SU-DHL-6 (cell line): ENCODE data around the gene PAFAH1B1.
A peak's percentile ranks its signal among the peaks of the same experiment; 100 is the strongest.

ENCODE experiments used
- H2AFZ ChIP-seq: fragments of 200-600 bp; sonication (generic); 2 replicates; pipeline ENCODE4 v1.6.1; 2014; ENCODE audit warnings: low read depth, mild to moderate bottlenecking, moderate library complexity, mixed read lengths, antibody characterized with exemption, low read length; ENCODE audit not compliant: severe bottlenecking
- H3F3A ChIP-seq: fragments of 200-600 bp; shearing (Covaris generic); 2 replicates; pipeline ENCODE4 v1.6.0; 2016; ENCODE audit warnings: antibody characterized with exemption, mild to moderate bottlenecking; ENCODE audit not compliant: insufficient read depth
- H3K27ac ChIP-seq: fragments of 200-600 bp; sonication (generic); 2 replicates; pipeline ENCODE4 v1.5.1; 2016; ENCODE audit warnings: low read depth, mild to moderate bottlenecking, low read length, moderate library complexity, mixed read lengths
- H3K27me3 ChIP-seq: fragments of 200-600 bp; sonication (generic), shearing (Covaris generic); 2 replicates; pipeline ENCODE4 v1.6.0; 2014; ENCODE audit warnings: mild to moderate bottlenecking, low read length
- H3K36me3 ChIP-seq: fragments of 200-600 bp; sonication (generic); 2 replicates; pipeline ENCODE4 v1.6.1; 2014; ENCODE audit warnings: mild to moderate bottlenecking, low read length, mixed read lengths
- H3K4me2 ChIP-seq: fragments of 300-600, 200-600 bp; shearing (Covaris generic), sonication (generic); 2 replicates; pipeline ENCODE4 v1.6.0; 2014; ENCODE audit warnings: low read length, low read depth, mild to moderate bottlenecking; ENCODE audit not compliant: poor library complexity, severe bottlenecking
- H3K4me3 ChIP-seq: fragments of 200-600 bp; sonication (generic); 2 replicates; pipeline ENCODE4 v1.5.1; 2014; ENCODE audit warnings: antibody characterized with exemption, low read length, mild to moderate bottlenecking, mixed read lengths; ENCODE audit not compliant: insufficient read depth, poor library complexity, severe bottlenecking
- H3K79me2 ChIP-seq: fragments of 200-600 bp; sonication (generic); 2 replicates; pipeline ENCODE4 v1.6.1; 2014; ENCODE audit warnings: mild to moderate bottlenecking, low read length, moderate library complexity; ENCODE audit not compliant: insufficient read depth
- H3K9ac ChIP-seq: fragments of 200-600 bp; sonication (generic); 2 replicates; pipeline ENCODE4 v1.7.0; 2014; ENCODE audit warnings: mild to moderate bottlenecking, low read length
- H3K9me2 ChIP-seq: fragments of 200-600 bp; sonication (generic); replicated peaks from 2 replicates; pipeline ENCODE4 v1.6.1; 2014; ENCODE audit warnings: low read length; ENCODE audit not compliant: insufficient read depth
- H3K9me3 ChIP-seq: fragments of 200-600 bp; sonication (generic); 2 replicates; pipeline ENCODE4 v1.6.1; 2014; ENCODE audit warnings: low read length, mixed read lengths; ENCODE audit not compliant: insufficient read depth
- H4K20me1 ChIP-seq: fragments of 200-600 bp; sonication (generic); 2 replicates; pipeline ENCODE4 v1.6.1; 2014; ENCODE audit warnings: low read depth, mild to moderate bottlenecking, antibody characterized with exemption, low read length, moderate library complexity, mixed read lengths
- CTCF ChIP-seq: fragments of 200-600 bp; sonication (generic); IDR thresholded peaks from one replicate; pipeline ENCODE4 v1.5.1; 2017; ENCODE audit warnings: antibody characterized with exemption, mild to moderate bottlenecking, low read length, moderate library complexity; ENCODE audit not compliant: insufficient read depth, poor library complexity, severe bottlenecking
- EZH2phosphoT487 ChIP-seq: fragments of 200-600 bp; sonication (generic), shearing (Covaris generic); conservative IDR thresholded peaks from 2 replicates; pipeline ENCODE4 v1.6.1; 2018; ENCODE audit warnings: mild to moderate bottlenecking, antibody characterized with exemption, low read length, moderate library complexity, mixed read lengths

Gene PAFAH1B1

GRCh38 chr17:2687074-2687418, 93.6 kb downstream of the PAFAH1B1 start:
- peaks cover 38% of the 10 kb centered on the region for H3F3A ChIP-seq
- no peaks in the 10 kb centered on the region for H3K9me2 ChIP-seq
- H2AFZ ChIP-seq = no peak overlapping the region
- no peaks in the 10 kb centered on the region for H3K27me3 ChIP-seq
- H3K79me2 ChIP-seq = no peaks in the 10 kb centered on the region
- no peak overlapping the region for H3K4me2 ChIP-seq
- H4K20me1 ChIP-seq = no peaks in the 10 kb centered on the region
- H3K27ac ChIP-seq = peak overlapping the region; percentile 7; the same call in 1 of the 2 replicates
- H3K9ac ChIP-seq = no peak overlapping the region
- no peaks in the 10 kb centered on the region for H3K9me3 ChIP-seq
- TF ChIP-seq CTCF (no peak), EZH2phosphoT487 (no peak)
- H3K36me3 ChIP-seq = 0 out of 2 replicates have a peak, but pooled peaks cover 16% of the 10 kb centered on the region
- H3K4me3 ChIP-seq = no peak overlapping the region

- H3F3A ChIP-seq = peaks cover 33% of the 10 kb centered on the region
- no peak overlapping the region for H3K4me3 ChIP-seq
- H3K27ac ChIP-seq = no peak overlapping the region
- H3K9ac ChIP-seq = no peak overlapping the region
- no peak for TF ChIP-seq CTCF
- no peak for TF ChIP-seq EZH2phosphoT487
- H3K27me3 ChIP-seq = no peaks in the 10 kb centered on the region
- no peak overlapping the region for H3K4me2 ChIP-seq
- 0 out of 2 replicates have a peak, but pooled peaks cover 3% of the 10 kb centered on the region for H3K36me3 ChIP-seq
- H4K20me1 ChIP-seq = no peaks in the 10 kb centered on the region; the same call in 1 of the 2 replicates
- no peaks in the 10 kb centered on the region for H3K9me3 ChIP-seq
- H3K79me2 ChIP-seq = no peaks in the 10 kb centered on the region
- no peak overlapping the region for H2AFZ ChIP-seq
- H3K9me2 ChIP-seq = no peaks in the 10 kb centered on the region
These were observed 95.2 kb downstream of the PAFAH1B1 start for GRCh38 chr17:2688351-2689342.

- Histone ChIP-seq H4K20me1 (no peaks in the 10 kb centered on the region; the same call in 1 of the 2 replicates), H3K79me2 (no peaks in the 10 kb centered on the region), H3K27ac (no peak overlapping the region), H2AFZ (no peak overlapping the region), H3K9ac (no peak overlapping the region), H3K27me3 (no peaks in the 10 kb centered on the region), H3K9me3 (no peaks in the 10 kb centered on the region), H3K36me3 (no peaks in the 10 kb centered on the region), H3K4me3 (no peak overlapping the region), H3F3A (peaks cover 30% of the 10 kb centered on the region), H3K9me2 (no peaks in the 10 kb centered on the region), H3K4me2 (no peak overlapping the region)
- TF ChIP-seq EZH2phosphoT487 (no peak), CTCF (no peak)
These were observed 96.1 kb downstream of the PAFAH1B1 start for GRCh38 chr17:2689411-2690164.
